IMR-90 (cell line): Measurements from ENCODE around the gene BCAS1. TPM values are rescaled to one million over a fixed set of nuclear protein-coding genes. Genes with fewer than 3 reads are reported as not detected.
A peak's percentile ranks its signal among the peaks of the same experiment; 100 is the strongest.

ENCODE experiments used
- ATAC-seq: fragments of 200-7000 bp; cut with Tn5 transposase; 2 replicates; pipeline ENCODE4 v1.9.1; 2020; ENCODE audit warnings: low read depth, mild to moderate bottlenecking, moderate library complexity
- BruUV-seq: library from RNA; stranded (reverse); fragments of 400-500 nt; replicated peaks from 2 replicates; lab custom pipeline; 2021; lab: Mats Ljungman, UMichigan
- CTCF ChIA-PET: fragments of 300-600 bp; formaldehyde crosslinking; extraction: SDS; loops from one replicate; lab custom pipeline; 2021; ENCODE audit warnings: antibody characterized with exemption; lab: Yijun Ruan, JAX
- POLR2A ChIA-PET: fragments of 300-600 bp; sonication (Branson Sonifier 250); formaldehyde crosslinking; loops from one replicate; lab custom pipeline; 2022; ENCODE audit warnings: antibody characterized with exemption; ENCODE audit not compliant: unreplicated experiment; lab: Charles Lee
- DNase-seq: peaks from one replicate; pipeline ENCODE4 v3.0.0; 2013
- H2AFZ ChIP-seq: replicated peaks from 2 replicates; pipeline ENCODE3; 2013; ENCODE audit warnings: low read length, mild to moderate bottlenecking; ENCODE audit not compliant: poor library complexity
- H2AK5ac ChIP-seq: 2 replicates; pipeline ENCODE4 v1.6.1; 2013; ENCODE audit warnings: low read depth, low read length, inconsistent platforms
- H2AK9ac ChIP-seq: replicated peaks from 2 replicates; pipeline ENCODE3; 2013; ENCODE audit warnings: mild to moderate bottlenecking, low read depth, low read length, moderate library complexity; ENCODE audit not compliant: poor library complexity
- H2BK120ac ChIP-seq: 2 replicates; pipeline ENCODE4 v1.6.1; 2013; ENCODE audit warnings: low read depth, low read length, inconsistent platforms
- H2BK15ac ChIP-seq: 3 replicates; pipeline ENCODE4 v1.6.1; 2013; ENCODE audit warnings: low read depth, low read length, inconsistent platforms
- H2BK20ac ChIP-seq: 2 replicates; pipeline ENCODE4 v1.6.1; 2013; ENCODE audit warnings: low read depth, mild to moderate bottlenecking, inconsistent platforms, low read length, moderate library complexity
- H2BK5ac ChIP-seq: 2 replicates; pipeline ENCODE4 v1.6.1; 2013; ENCODE audit warnings: mild to moderate bottlenecking, low read depth, low read length, inconsistent platforms; ENCODE audit not compliant: poor library complexity, severe bottlenecking
- H3K14ac ChIP-seq: replicated peaks from 2 replicates; pipeline ENCODE4 v1.6.1; 2013; ENCODE audit warnings: low read depth, low read length, inconsistent platforms
- H3K18ac ChIP-seq: 2 replicates; pipeline ENCODE4 v1.6.1; 2013; ENCODE audit warnings: low read depth, low read length, control low read depth
- H3K23ac ChIP-seq: 2 replicates; pipeline ENCODE4 v1.6.1; 2013; ENCODE audit warnings: low read depth, low read length, inconsistent platforms
- H3K27ac ChIP-seq: 2 replicates; pipeline ENCODE4 v1.5.1; 2013; ENCODE audit warnings: mild to moderate bottlenecking, control low read depth, low read length; ENCODE audit not compliant: insufficient read depth
- H3K27me3 ChIP-seq: 2 replicates; pipeline ENCODE4 v1.6.1; 2013; ENCODE audit warnings: low read length; ENCODE audit not compliant: control insufficient read depth, insufficient read depth
- H3K36me3 ChIP-seq: 2 replicates; pipeline ENCODE4 v1.6.1; 2013; ENCODE audit warnings: low read length, mixed read lengths; ENCODE audit not compliant: control insufficient read depth, insufficient read depth
- H3K4ac ChIP-seq: 2 replicates; pipeline ENCODE4 v1.6.1; 2013; ENCODE audit warnings: low read depth, low read length, inconsistent platforms
- H3K4me1 ChIP-seq: 2 replicates; pipeline ENCODE4 v1.6.1; 2013; ENCODE audit warnings: low read length, mixed read lengths; ENCODE audit not compliant: control insufficient read depth, insufficient read depth
- H3K4me2 ChIP-seq: 2 replicates; pipeline ENCODE4 v1.6.1; 2013; ENCODE audit warnings: low read depth, mild to moderate bottlenecking, control low read depth, low read length, moderate library complexity
- H3K4me3 ChIP-seq: 2 replicates; pipeline ENCODE4 v1.5.1; 2013; ENCODE audit warnings: low read depth, mild to moderate bottlenecking, control low read depth, low read length, moderate library complexity; ENCODE audit not compliant: insufficient read depth
- H3K56ac ChIP-seq: 2 replicates; pipeline ENCODE4 v1.6.1; 2013; ENCODE audit warnings: low read length, inconsistent platforms; ENCODE audit not compliant: insufficient read depth; ENCODE audit errors: extremely low read depth
- H3K79me1 ChIP-seq, 2 experiments: 2 replicates each; pipeline ENCODE4 v1.6.1; 2013; ENCODE audit warnings: low read length in 2 of 2, inconsistent platforms in 1 of 2, low read depth in 1 of 2
- H3K9ac ChIP-seq: 2 replicates; pipeline ENCODE4 v1.6.1; 2013; ENCODE audit warnings: low read depth, low read length, control low read depth
- H3K9me1 ChIP-seq: 2 replicates; pipeline ENCODE4 v1.6.1; 2013; ENCODE audit warnings: low read length, inconsistent platforms; ENCODE audit not compliant: insufficient read depth
- H3K9me3 ChIP-seq: 2 replicates; pipeline ENCODE4 v1.6.1; 2013; ENCODE audit warnings: low read length; ENCODE audit not compliant: control insufficient read depth, insufficient read depth
- H4K20me1 ChIP-seq: 2 replicates; pipeline ENCODE4 v1.6.1; 2013; ENCODE audit warnings: low read length, inconsistent platforms; ENCODE audit not compliant: insufficient read depth
- H4K5ac ChIP-seq: 2 replicates; pipeline ENCODE4 v1.6.1; 2013; ENCODE audit warnings: mild to moderate bottlenecking, low read depth, low read length, control low read depth
- H4K8ac ChIP-seq, 2 experiments: 2 replicates each; pipeline ENCODE4 v1.6.1; 2013; ENCODE audit warnings: low read depth in 2 of 2, low read length in 2 of 2, control low read depth in 1 of 2, inconsistent platforms in 1 of 2
- H4K91ac ChIP-seq: 2 replicates; pipeline ENCODE4 v1.6.1; 2013; ENCODE audit warnings: low read depth, low read length, inconsistent platforms; ENCODE audit not compliant: insufficient read depth
- BHLHE40 ChIP-seq: fragments of 150-350 bp; IDR thresholded peaks from 2 replicates; pipeline ENCODE4 v1.6.1; 2016; ENCODE audit warnings: mild to moderate bottlenecking, low read depth, low read length
- CEBPB ChIP-seq: IDR thresholded peaks from 2 replicates; pipeline ENCODE4 v1.6.1; 2012; ENCODE audit warnings: low read depth, low read length, improper control_type of control experiment
- ELK1 ChIP-seq: fragments of 150-350 bp; IDR thresholded peaks from 2 replicates; pipeline ENCODE4 v1.6.1; 2016; ENCODE audit warnings: low read depth, mild to moderate bottlenecking, low read length, moderate library complexity, borderline replicate concordance
- MAZ ChIP-seq: IDR thresholded peaks from 2 replicates; pipeline ENCODE4 v1.6.1; 2012; ENCODE audit warnings: low read depth, mild to moderate bottlenecking, low read length, improper control_type of control experiment, moderate library complexity, borderline replicate concordance
- POLR2A ChIP-seq: IDR thresholded peaks from 2 replicates; pipeline ENCODE4 v1.6.1; 2012; ENCODE audit warnings: mild to moderate bottlenecking, low read depth, low read length
- RAD21 ChIP-seq: IDR thresholded peaks from 2 replicates; pipeline ENCODE4 v1.6.1; 2012; ENCODE audit warnings: low read length, improper control_type of control experiment
- RCOR1 ChIP-seq: IDR thresholded peaks from 2 replicates; pipeline ENCODE4 v1.6.1; 2012; ENCODE audit warnings: mild to moderate bottlenecking, low read length, improper control_type of control experiment; ENCODE audit not compliant: insufficient replicate concordance
- RFX5 ChIP-seq: IDR thresholded peaks from 2 replicates; pipeline ENCODE4 v1.8.0; 2012; ENCODE audit warnings: low read depth, mild to moderate bottlenecking, low read length, moderate library complexity
- WGBS, 2 experiments: methylation state at CpG; one replicate each; pipeline versions ENCODE4 v1.1.5 to v1.1.7; 2013; ENCODE audit warnings: missing lambda C conversion rate in 2 of 2; ENCODE audit not compliant: insufficient read length in 1 of 2; ENCODE audit errors: extremely low coverage in 2 of 2; 5-methylcytosine and 5-hydroxymethylcytosine counted together
- dilution Hi-C: fragments of 300-500 bp; cut with HindIII; formaldehyde crosslinking; loops from one replicate; pipeline ENCODE4 v1.14.3; 2018; ENCODE audit warnings: low sequenced_read_pairs; ENCODE audit not compliant: unreplicated experiment
- in situ Hi-C: fragments of 300-500 bp; cut with MboI; formaldehyde crosslinking; loops from 3 replicates; pipeline ENCODE4 v1.14.3; 2019; ENCODE audit warnings: low sequenced_read_pairs, inconsistent platforms, mixed read lengths
- intact Hi-C: fragments of 100-400 bp; cut with micrococcal nuclease; formaldehyde crosslinking; loops from 2 replicates; pipeline ENCODE4 v1.10.0; 2022
- polyA plus RNA-seq, 3 experiments: library from polyadenylated mRNA; depleted of rRNA; stranded (reverse); fragments of >200 nt; gene quantifications; 2 replicates each; pipeline ENCODE4 v1.2.3, GENCODE V29; 2012; ENCODE audit warnings: low replicate concordance in 1 of 3
- total RNA-seq: library from RNA; depleted of rRNA; stranded (reverse); fragments of >200 nt; gene quantifications from 2 replicates; pipeline ENCODE4 v1.2.3, GENCODE V29; 2012

BCAS1 gene
- total and polyA plus RNA-seq, 2 of the 4 experiments (the other 2 are of a cell fraction), result under 0.01 TPM; not detected in 1

GRCh38 chr20:53905820-53906191, 164.6 kb downstream of the BCAS1 start:
- BruUV-seq, result no TSS peak
- no peak overlapping the region for H3K23ac ChIP-seq
- H2AFZ ChIP-seq, result no peak overlapping the region
- peaks cover 17% of the 10 kb centered on the region; the same call in 1 of the 2 replicates for H3K9me1 ChIP-seq
- DNase-seq (no peak), ATAC-seq (no peak)
- in situ Hi-C loops (no loop called here), dilution Hi-C loops (no loop called here), intact Hi-C loops (no loop called here)
- no peaks in the 10 kb centered on the region for H4K20me1 ChIP-seq
- no peaks in the 10 kb centered on the region for H3K9me3 ChIP-seq
- H3K18ac ChIP-seq, result peak overlapping the region; percentile 11; the same call in 1 of the 2 replicates
- peak overlapping the region; percentile 97 for H2AK5ac ChIP-seq
- peak overlapping the region; percentile 73 for H2BK120ac ChIP-seq
- TF ChIP-seq ELK1 (no peak), BHLHE40 (no peak), RCOR1 (no peak), RFX5 (no peak), MAZ (no peak), CEBPB (no peak), RAD21 (no peak), POLR2A (no peak)
- POLR2A ChIA-PET, result no interaction called here
- H2AK9ac ChIP-seq, result no peak overlapping the region
- peak overlapping the region; percentile 55 for H2BK5ac ChIP-seq
- no peak overlapping the region for H3K4me3 ChIP-seq
- H3K56ac ChIP-seq, result no peak overlapping the region
- 0 out of 4 replicates have a peak, but pooled peaks cover 0 to 6% of the 10 kb centered on the region in 2 experiments for H3K79me1 ChIP-seq
- CTCF ChIA-PET, result interaction anchor here (1.2 to 2.1 kb wide), 2 partner anchors 10 to 34 kb away, joined by 3 to 8 read pairs; no protein-coding TSS in a partner anchor
- 95% methylated on average over 4 of the region's 5 CpGs; no CpG with 5 or more reads in 1 of the 2 experiments for WGBS, 2 experiments
- no peak overlapping the region for H3K4me2 ChIP-seq
- peak overlapping the region; percentile 73 for H3K4ac ChIP-seq
- no peak overlapping the region for H3K9ac ChIP-seq
- peak overlapping the region; percentile 30 to 31; a peak in 2 of 4 replicates for H4K8ac ChIP-seq
- H4K5ac ChIP-seq, result no peak overlapping the region
- peak overlapping the region; percentile 49 for H3K14ac ChIP-seq
- H3K4me1 ChIP-seq, result peaks cover 10% of the 10 kb centered on the region
- H2BK20ac ChIP-seq, result peak overlapping the region; percentile 81
- peak overlapping the region; percentile 56; the same call in 1 of the 2 replicates for H4K91ac ChIP-seq
- H3K27me3 ChIP-seq, result no peaks in the 10 kb centered on the region
- H2BK15ac ChIP-seq, result peak overlapping the region; percentile 89; the same call in 2 of the 3 replicates
- H3K36me3 ChIP-seq, result no peaks in the 10 kb centered on the region
- 0 out of 2 replicates have a peak overlapping the region, but pooled peaks have one; percentile 5 for H3K27ac ChIP-seq
